Epithelial cell of esophagus (primary cell): Measurements from ENCODE around the gene KIAA0408.

Source experiments
- DNase-seq: peaks from one replicate; pipeline ENCODE4 v3.0.0; 2010; ENCODE audit warnings: low read depth
- H3K4me3 ChIP-seq: 2 replicates; pipeline ENCODE4 v1.5.1; 2011; ENCODE audit warnings: mild to moderate bottlenecking, low read length, control low read depth
- TF ChIP-seq, protein P1 (sequence below): IDR thresholded peaks from 2 replicates; pipeline ENCODE4 v1.5.1; 2011; ENCODE audit warnings: low read depth, mild to moderate bottlenecking, low read length, control low read depth, inconsistent platforms; ENCODE audit not compliant: insufficient read depth; ENCODE audit errors: missing control alignments

KIAA0408 gene

DNA sequence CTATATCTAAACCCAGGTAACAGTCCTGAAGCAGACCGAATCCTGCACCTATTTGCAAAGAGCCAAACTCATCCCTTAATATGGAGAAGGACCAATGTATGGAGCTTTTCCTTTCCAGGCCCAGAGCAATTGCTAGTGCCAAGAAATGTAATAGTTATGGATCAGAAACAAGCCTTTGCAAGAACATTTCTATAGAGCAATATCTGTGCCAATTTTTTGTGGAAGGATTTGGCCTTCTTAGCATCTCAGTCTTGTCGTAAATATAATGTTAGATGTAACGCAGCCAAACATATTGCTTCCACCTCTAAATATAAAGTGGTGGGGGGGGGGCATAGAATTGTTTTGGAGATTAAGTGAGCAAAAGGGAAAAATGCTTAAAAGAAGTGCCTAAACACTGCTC lies 2.7 kb downstream of the KIAA0408 start:
- TF ChIP-seq, protein P1, sequence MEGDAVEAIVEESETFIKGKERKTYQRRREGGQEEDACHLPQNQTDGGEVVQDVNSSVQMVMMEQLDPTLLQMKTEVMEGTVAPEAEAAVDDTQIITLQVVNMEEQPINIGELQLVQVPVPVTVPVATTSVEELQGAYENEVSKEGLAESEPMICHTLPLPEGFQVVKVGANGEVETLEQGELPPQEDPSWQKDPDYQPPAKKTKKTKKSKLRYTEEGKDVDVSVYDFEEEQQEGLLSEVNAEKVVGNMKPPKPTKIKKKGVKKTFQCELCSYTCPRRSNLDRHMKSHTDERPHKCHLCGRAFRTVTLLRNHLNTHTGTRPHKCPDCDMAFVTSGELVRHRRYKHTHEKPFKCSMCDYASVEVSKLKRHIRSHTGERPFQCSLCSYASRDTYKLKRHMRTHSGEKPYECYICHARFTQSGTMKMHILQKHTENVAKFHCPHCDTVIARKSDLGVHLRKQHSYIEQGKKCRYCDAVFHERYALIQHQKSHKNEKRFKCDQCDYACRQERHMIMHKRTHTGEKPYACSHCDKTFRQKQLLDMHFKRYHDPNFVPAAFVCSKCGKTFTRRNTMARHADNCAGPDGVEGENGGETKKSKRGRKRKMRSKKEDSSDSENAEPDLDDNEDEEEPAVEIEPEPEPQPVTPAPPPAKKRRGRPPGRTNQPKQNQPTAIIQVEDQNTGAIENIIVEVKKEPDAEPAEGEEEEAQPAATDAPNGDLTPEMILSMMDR, result no peak
- no peak for DNase-seq
- H3K4me3 ChIP-seq, result no peak overlapping the region

DNA sequence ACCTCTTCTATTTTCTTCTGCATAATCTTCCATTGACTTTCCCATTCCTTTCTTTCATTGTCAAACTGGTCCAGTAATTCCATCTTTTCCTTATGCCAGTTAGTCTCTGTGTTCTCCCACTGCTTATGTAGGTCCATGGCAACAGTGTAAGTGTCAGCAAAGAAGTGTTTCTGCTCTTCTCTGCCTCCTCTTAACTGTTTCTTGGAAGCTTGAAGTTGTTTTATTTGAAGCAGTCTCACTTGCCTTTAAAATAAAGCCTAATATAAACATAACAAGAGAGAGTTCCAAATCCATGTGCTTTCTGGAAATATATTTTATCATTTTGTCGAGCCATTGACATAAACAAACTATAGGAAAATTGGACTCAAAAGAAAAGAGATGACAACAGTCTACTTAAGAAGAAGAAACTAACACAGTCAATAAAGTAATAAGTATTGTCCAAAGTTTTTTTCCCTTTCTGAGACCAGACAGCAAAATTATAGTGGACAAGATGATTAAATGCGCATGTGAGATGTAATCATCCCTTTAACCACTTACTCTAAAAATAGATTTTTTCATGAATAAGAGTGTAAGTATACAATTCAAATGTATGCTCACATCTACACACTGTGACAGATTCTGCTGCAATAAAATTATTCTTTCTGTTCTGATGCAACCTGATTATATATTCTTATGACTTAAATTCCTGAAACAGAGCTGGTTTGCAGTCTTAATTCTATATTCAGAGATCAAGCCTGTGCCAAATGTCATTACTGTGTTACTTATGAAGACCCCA lies 5.2 kb downstream of the KIAA0408 start:
- TF ChIP-seq, protein P1, result no peak
- DNase-seq, result no peak
- H3K4me3 ChIP-seq, result no peak overlapping the region

DNA sequence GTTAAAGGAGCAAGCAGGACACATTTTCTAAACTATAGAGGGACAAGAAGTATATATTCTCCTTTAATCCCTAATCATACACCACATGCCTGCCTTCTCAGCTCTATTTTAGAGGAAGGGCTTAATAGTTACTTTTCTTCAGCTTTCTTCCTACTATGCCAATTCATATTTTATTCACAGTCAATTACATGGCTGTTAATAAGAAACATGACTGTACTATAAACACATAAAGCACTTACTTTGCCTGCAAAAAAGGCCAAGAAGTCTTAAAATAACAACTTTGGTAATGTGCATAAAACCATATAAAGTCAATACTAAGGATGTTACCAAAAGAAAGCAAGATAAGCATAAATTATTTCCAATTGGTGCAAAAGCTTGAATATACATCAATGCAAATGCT lies 6.4 kb downstream of the KIAA0408 start:
- TF ChIP-seq, protein P1, result no peak
- no peak for DNase-seq
- no peak overlapping the region for H3K4me3 ChIP-seq

DNA sequence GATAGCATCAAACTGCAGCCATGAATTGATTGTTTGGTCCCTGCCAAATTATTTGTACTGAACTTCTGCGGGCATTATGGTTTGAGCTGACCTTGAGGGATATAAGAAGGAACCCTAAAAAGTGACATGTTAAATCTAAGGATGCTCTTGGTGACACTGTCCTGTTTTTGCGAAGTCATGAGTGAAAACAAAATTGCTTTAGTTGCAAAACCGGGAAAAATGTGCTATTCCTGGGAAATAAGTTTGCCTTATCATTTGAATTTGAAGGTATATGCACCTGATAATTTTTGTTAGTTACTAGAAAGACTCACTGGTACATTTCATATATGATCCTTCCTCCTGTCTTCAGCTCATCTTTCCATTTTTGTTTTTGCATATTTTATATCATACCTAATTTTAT lies 7.8 kb downstream of the KIAA0408 start:
- TF ChIP-seq, protein P1, result no peak
- H3K4me3 ChIP-seq, result no peak overlapping the region
- no peak for DNase-seq

DNA sequence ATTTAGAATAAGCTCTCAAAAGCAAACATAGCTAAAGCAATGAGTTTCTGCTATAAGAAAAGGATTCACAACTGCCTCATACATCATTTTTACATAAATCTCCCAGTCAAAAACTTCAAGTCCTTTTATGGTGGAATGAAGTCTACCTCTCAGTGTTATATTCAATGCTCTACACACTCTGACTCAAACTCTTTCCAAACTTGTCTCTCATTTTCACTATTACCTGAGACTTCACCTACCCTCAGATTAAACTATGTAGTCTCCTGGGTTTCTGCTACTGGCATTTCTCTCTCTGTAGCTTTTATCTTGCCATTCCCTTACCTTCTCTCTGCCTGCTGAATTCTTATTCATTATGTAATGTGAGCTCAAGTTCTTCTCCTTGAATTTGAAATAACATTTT lies 11.4 kb downstream of the KIAA0408 start:
- DNase-seq, result no peak
- TF ChIP-seq, protein P1, result no peak
- H3K4me3 ChIP-seq, result no peak overlapping the region

DNA sequence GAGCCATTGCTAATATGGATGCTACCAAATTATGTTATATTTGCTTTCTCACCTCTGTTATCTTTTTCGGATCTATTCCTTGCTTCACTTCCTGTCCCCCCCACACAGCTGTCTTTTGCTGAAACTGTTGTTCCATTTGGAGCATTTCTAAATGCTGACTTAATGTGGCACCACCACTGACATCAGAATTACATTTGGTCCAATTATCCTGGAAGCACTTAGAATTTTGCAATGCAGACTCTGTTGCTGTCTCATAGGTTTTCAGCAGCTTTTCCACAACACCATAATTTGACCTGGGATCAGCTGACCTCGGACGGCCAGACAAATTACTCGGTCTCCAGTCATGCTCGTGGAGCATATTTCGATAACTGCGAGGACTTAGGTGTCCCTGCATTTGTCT lies 12.8 kb downstream of the KIAA0408 start:
- TF ChIP-seq, protein P1, result no peak
- no peak for DNase-seq
- H3K4me3 ChIP-seq, result no peak overlapping the region

DNA sequence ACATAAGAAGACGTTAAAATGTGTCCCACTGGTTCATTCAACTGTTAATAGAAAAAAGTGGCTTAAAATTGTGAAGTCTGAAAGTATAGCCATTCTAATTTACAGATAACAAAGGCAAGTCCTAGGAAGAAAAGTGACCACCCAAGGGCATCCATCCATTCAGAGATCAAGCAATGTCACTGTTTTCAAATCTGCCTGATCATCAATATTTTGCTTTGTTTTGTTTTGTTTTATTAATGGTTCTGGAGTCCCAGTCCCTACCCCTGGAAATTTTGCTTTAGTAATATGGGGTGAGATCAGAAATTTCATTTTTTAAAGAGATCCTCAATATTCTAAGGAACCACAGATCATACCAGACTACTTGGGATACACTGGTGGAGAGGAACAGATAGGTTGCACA lies 17.3 kb downstream of the KIAA0408 start:
- DNase-seq, result no peak
- TF ChIP-seq, protein P1, result no peak
- H3K4me3 ChIP-seq, result no peak overlapping the region
